HG02970 (cell line): Measurements from ENCODE around the gene DOCK4.
"Not testable (repeated sequence)": the region's sequence is repeated elsewhere in the genome, so short reads cannot be mapped to it uniquely, and the experiment has no call there.

Experiments
- ATAC-seq: cut with Tn5 transposase; IDR thresholded peaks from one replicate; pipeline ENCODE4 v1.9.1; 2021; ENCODE audit warnings: mild to moderate bottlenecking, moderate library complexity, moderate number of reproducible peaks; ENCODE audit not compliant: unreplicated experiment, low FRiP score

DOCK4 gene

GRCh38 chr7:111929264-111929663 is 276.9 kb downstream of the DOCK4 start:
- no peak for ATAC-seq

DNA sequence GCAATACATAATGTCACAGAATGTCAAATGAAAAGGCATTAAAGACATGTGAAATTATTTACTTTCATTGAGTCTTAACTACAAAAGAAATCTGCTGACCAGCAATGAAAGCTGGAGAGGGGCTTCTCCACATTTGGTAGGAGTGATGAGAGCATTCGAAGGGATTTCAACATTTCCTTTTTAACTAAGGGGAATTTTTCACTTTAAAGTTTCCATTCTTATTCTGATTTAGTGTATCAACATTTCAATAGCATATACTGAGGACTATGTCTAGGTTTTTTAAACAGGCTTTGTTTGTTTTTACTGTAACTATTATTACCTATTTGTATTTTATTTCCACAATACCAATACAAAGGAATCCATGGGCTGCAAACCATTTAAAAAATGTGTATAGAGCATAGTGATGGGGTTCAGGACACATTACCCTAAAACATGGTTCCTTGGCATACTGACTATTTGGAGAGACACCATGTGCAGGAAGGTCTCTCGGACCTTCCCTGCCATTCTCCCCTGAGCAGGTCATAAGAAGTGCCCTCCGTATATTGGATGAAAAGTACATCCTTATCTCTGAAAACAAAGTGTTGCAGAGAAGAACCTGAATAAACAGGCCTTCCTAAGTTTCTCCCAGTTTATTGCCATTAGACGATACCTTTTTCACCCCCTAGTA is 278.7 kb downstream of the DOCK4 start:
- ATAC-seq, result no peak

DNA sequence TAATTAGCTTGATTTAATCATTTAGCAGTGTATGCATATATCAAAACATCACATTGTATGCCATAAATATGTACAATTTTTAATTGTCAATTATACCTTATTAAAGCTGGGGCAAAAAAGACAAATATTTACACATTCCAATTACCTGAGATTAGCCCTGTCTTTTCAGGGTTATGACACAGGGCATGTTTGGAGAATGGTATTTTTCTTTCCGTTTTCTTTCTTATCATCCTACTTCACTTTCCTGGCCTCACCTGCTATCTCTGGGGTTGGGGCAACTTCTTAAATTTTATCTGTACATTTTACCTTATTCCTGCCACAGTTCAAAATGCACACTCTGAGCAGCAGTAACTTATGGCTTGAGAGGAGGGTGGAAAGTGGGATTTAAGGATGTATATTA is 285.9 kb downstream of the DOCK4 start:
- ATAC-seq, result no peak

- no peak for ATAC-seq
Observed at GRCh38 chr7:111919631-111920179, 286.5 kb downstream of the DOCK4 start.

DNA sequence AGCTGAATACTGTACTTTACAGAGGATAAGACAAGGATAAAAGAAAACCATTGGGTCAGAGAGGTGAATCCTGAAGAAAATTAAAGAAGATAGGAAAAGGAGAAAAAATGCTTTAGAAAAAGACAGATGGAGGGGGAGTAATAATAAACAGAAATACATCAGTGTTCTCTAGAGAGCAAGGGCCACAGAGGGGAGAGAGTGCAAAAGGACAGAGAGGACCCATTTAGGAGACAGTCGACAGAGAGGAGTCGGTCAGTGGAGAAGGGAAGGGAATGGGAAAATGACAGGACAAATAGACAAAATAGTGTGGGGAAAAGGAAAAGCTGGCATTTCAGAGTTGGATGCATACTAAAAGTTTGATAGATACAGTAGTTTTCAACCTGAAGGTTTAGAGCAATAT is 287.0 kb downstream of the DOCK4 start:
- no peak for ATAC-seq

DNA sequence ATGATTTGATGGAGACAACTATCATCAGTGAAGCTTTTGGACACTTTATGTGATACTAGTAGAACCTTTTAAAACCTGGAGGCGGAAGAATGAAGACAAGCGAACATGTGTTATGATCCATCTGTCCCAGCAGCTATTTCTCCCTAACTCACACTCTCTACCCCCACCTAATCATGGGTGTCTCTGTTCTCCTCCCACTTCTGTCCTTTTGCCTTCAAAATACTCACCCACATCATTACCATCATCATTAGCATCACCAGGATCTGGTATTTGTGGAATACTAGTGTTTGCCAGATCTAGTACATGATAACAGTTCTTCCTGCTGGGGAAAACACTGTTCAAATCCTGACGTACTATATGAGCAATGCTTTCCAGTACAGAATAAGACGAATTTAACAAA is 287.7 kb downstream of the DOCK4 start:
- no peak for ATAC-seq

GRCh38 chr7:111917404-111917803 is 288.8 kb downstream of the DOCK4 start:
- not testable (repeated sequence) for ATAC-seq

DNA sequence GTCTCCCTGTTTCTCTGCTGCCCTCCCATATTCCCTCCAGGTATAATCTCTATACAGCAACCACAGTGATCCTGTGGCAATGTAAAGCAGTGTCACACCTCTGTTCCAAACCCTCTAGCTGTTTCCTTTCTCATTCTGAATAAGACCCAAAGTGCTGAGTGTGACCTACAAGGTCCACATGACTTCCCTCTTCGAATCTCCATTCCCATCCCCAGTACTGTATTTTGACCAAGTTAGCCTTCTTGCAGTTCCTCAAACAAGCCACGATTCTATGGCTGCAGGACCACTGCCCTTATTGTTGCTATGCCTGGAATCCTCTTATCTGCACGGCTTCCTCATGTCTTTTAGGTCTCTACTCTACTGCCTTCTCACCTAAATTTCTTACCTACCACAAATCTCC is 291.9 kb downstream of the DOCK4 start:
- no peak for ATAC-seq

GRCh38 chr7:111911166-111911961 is 294.8 kb downstream of the DOCK4 start:
- no peak for ATAC-seq

GRCh38 chr7:111910656-111911055 is 295.5 kb downstream of the DOCK4 start:
- no peak for ATAC-seq

DNA sequence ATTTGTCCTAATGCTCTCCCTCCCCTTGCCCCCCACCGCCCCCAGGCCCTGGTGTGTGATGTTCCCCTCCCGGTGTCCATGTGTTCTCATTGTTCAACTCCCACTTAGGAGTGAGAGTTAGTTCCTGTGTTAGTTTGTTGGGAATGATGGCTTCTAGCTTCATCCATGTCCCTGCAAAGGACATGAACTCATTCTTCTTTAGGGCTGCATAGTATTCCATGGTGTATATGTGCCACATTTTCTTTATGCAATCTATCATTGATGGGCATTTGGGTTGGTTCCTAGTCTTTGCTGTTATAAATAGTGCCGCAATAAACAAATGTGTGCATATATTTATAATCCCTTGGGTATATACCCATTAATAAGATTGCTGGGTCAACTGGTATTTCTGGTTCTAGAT is 297.5 kb downstream of the DOCK4 start:
- not testable (repeated sequence) for ATAC-seq

- no peak for ATAC-seq
Observed at GRCh38 chr7:111903797-111904196, 302.4 kb downstream of the DOCK4 start.

DNA sequence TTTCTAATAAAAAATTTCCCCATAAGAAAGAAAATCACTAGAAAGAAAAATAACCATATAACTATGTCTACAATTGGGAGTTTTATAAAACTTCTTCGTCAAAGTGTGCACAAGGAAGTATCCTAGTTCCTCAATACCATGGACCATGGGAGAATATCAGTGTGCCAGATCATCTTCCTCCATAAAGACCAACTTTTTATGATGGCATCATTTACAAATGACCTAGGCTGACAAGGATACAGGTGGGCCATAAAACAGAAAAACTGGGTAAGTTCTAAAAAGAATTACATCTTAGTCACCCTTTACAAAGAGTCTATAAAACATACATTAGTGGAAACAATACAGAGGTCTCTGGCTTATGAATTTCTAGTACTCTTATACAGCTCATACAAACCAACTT is 303.2 kb downstream of the DOCK4 start:
- no peak for ATAC-seq

GRCh38 chr7:111900283-111900682 is 305.9 kb downstream of the DOCK4 start:
- ATAC-seq, result no peak

- ATAC-seq, result no peak
Observed at GRCh38 chr7:111895049-111895448, 311.1 kb downstream of the DOCK4 start.

DNA sequence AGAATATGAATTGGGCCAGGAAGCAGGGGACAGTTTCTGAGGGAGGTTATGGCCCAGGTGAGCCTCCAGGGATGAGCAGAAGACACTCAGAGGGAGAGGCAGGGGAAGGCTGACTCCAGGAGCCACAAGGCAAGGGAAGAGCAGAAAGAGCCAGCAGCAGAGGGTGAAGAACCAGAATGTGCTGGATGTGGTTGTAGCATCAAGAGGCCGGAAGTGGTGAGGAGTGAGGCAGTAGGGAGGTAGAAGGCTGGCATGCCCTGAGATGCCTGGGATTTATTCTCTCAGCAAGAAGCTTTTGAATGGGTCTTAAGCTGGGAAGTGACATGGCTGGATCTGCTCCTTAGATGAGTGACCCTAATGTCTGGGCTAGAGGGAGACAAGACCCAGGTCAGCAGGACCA is 311.7 kb downstream of the DOCK4 start:
- no peak for ATAC-seq

DNA sequence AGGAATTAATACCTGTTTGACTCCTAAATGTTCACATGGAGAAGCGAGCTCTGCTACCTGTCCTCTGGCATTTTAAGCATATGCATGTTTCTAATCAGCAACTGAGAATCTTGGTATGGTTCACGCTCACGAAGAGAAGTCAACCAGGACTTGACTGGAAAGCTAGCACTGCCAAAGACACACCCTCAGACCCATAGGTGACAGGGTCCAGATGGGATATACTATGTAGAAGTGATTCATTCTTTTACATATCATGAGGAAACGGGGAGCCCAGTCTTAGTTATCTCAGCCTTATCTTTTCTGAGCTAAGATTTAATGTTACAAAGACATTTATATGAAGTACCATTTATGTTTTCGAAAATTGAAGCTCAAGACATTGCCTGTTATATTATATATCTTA is 313.0 kb downstream of the DOCK4 start:
- ATAC-seq, result no peak

DNA sequence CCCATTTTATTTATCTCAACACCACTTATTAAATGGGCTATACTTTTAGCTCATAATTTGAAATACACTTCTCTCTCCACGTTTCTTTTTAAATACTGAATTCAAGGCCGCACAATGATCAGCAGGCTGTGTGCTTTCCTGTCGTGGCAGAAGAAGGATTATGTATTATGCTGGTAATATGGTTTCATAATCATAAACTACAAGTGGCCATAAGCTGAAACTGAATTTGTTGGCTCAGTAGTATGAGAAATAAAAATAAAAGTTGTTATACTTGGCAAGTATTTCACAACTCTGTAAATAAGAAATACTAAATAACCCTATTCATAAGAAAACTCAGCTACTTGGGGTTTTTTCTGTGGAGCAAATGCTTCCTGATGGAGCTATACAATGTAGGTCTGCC is 313.6 kb downstream of the DOCK4 start:
- no peak for ATAC-seq

- ATAC-seq, result no peak
Observed at GRCh38 chr7:111887734-111888133, 318.5 kb downstream of the DOCK4 start.

DNA sequence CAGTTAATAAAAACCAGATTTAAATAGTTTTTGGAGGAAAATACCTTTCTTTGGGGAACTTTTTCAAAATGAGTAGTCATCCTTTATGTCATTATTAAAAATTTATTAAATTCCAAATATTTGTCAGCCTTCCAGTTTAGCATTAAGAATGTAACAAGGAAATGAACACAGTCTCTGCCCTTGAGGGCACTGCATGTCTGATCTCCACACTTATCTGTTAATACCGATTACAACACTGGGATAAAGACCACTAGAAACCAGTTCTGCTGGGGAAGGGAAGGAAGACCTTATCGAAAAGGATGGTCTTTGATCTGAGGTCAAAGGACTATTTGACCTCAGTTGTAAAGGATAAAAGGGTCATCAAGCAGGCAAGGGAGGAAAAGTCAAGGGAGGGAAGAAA is 320.0 kb downstream of the DOCK4 start:
- no peak for ATAC-seq

DNA sequence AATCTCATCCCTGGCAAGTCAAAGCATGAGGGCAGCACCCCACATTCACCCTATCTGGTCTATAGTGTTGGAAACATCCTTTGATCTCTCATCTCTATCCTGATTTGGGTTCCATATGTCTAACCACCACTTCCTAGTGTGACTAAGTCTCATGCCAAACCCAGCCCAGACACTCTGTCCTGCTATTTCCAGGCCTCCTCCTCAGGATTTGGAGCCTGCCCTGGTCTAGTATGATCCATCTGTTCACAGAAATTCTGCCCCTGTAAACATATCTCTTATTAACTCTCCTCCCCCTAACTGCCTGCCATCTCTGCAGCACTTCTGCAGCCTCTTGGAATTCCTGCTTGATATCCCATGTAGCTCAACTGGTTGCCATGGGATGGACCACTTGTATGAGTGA is 323.0 kb downstream of the DOCK4 start:
- no peak for ATAC-seq

GRCh38 chr7:111878785-111879184 is 327.4 kb downstream of the DOCK4 start:
- ATAC-seq, result no peak
